Stimulated activated CD4-positive, alpha-beta T cell treated with anti-CD3 and anti-CD28 coated beads, Interleukin-15, amount 100 ng/mL, for 48 hours (primary cell): ENCODE data around the gene PAPPA.

ENCODE experiments used
- DNase-seq, 2 donors: peaks; one replicate each; pipeline ENCODE4 v3.0.0-alpha.2; 2020; ENCODE audit warnings: low read depth in 2 of 2

The PAPPA gene

DNA sequence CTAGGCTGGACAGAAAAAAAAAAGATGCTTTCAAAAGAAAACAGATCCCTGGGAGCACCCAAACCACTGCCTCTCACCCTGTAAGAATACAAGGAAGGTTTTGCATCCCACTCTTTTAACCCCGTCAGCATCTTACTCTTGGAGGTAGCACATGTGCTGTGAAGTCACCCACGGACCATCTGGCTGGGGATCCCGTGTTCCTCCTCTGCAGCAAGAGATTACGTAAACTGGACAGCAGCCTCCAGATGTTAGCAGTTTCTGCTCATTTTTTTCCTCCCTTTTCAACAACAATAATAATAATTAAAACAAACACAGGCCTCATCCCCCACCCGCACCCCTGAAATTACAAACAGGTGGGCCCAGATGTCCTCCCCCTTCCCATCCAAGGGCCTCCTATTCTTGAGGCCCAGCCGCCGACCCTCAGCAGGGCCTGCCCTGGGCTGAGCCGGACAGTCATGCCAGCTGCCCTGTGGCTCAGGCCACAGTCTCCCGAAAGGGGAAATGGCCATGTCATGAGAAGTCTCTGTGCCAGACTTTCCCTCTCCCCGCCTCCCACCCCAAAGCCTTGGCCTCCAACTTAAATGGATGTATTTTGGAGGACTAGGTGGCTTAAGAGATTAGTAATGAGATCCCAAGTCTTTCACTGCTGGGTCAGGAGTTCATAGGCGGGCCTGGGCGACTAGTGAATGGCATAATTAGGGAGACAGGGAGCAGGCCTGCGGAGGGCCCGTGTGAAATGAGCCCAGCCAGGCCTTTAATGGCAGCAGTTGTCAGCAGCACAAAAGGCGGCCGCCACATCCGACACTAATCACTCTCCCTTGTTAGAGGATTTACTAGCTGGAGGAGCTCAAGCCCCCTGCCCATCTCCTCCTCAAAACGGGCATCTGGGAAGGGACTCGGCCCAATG lies 165.1 kb downstream of the PAPPA start:
- no peak for DNase-seq

DNA sequence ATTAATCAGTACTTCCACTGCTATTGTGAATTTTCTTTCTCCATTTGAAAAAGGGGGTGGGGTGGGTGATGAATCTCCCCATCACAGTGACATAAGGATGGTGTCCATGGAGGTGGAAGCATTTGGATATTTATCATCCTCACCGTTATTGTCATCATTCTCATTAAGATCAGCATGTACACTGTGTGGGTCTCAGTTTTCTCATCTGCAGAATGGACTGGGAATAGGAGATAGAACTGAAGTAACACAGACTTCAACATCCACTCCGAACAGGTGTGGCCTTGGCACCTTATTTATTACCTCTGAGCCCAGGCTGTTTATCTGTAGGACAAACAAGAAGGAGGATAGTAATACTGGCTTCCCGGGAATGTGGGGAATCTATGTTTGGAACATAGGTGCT lies 165.9 kb downstream of the PAPPA start:
- DNase-seq, result no peak

DNA sequence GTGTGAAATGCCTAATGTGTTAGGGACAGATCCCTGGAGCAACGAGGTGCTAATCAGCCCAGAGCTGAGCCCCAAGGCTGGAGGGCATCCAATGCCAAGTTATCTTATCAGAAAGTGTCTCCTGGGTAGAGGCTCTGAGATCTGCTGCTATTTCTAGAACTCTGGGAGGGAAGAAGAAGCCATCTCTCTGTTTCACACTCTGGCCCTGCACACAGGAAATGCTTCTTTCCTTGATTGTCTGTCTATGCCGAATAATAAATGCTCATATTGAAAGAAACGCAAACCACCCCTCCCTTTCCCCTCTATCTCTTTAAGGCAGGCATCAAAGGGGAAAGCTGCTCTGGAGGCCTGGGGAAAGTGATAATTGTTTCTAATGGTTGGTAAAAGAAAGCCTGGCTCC lies 166.7 kb downstream of the PAPPA start:
- no peak for DNase-seq

DNA sequence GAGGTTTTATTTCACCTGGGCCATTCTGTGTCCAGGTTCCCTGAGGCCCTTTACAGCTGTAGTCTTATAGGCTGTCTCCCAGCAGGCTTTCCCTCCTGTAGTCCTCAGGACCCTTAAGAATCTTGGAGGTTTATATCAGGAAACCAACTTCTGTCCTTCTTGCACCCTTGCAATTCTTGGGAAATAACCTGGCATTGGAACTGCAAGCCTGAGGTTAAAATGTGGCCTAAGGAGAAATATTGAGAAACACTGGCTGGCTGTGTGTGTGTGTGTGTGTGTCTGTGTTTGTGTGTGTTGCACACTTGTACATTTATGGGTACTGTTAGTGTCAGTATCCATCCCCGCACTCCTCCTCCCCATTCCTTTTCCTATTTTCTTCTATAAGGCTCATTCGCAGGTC lies 168.9 kb downstream of the PAPPA start:
- no peak for DNase-seq

DNA sequence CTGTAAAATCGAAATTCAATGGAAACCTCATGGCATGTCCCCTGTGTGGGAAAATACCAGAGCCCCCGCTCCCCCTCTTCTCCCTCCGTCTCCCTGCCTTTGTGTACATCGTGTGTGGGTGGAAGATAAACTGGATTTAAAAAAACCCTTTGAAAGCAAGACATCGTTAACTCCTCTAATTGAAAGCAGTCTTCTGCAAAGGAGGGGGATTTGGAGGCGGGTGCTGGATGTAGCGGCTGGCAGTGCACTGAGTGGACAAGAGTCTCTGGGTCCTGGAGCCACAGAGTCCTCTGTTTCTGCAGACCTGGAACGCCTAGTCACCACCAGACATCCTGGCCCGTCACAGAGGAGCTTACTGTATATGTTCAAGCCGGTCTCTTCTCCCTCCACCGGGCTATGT lies 169.4 kb downstream of the PAPPA start:
- no peak for DNase-seq

DNA sequence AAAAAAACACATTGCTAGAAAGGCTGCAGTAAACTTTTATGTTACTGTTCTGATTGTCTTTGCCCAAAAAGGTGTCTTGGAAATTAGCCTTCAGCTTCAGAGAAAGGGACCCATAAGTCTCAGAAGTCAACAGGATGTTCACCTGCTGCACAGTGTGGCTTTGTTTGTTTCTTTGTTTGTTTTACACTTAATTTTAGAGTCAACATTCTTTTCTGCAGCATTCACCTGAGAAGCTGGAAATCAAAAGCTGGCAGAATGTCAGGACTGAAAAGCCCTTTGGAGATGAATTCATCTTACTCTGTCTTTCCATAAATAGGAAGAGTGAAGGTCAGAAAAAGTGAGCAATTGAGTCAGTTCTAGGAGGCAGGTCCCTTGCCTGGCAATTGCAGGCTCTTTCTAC lies 170.0 kb downstream of the PAPPA start:
- no peak for DNase-seq

DNA sequence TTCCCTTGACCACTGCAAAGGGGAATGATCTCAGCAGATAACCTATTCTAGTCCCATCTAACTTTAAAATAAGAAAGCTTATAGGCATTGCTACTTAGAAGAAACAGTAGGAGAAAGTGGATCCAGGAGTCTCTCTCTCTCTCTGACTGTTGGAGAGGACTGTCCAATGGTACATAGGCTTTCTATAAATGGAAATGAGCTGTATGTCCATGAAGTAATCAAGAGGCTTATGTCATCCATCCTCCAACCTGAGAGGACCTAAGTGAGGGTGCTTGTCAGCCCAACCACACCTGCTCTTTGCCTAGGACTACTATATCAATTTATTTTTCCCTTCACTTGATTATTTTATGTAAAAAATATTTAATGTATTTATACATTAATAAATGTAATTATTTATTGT lies 172.3 kb downstream of the PAPPA start:
- DNase-seq, result no peak

DNA sequence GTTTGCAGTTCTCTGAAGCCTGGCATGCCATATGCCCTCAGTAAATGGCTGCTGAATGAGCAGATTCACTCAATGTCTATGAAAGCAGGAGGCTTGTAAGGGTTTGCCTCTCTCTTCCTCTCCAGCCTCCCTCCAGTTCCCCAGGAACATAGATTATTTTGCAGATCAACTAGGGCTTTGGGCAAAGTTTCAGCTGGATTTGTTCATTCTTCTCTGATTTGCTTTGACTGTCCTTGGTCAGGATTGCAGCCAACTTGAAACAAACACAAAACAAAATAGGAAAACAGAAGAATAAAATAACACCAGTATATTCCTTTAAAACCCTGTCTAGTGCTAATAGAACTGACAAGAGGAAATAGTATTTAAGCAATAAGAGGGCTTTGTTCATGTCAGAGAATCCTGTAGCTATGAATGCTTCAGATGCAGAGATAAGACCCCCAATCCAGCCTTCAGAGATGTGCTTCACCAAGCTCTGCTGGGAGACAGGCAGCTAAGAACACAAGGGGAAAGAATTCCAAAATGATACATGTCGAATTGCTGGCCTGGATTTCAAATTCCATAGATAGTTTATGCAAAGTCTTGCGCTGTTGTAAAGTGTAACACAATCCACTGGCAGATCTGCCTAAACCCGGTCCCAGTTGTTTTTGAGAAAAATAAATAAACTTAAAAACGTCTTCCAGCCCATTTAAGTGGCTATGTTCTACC lies 174.3 kb downstream of the PAPPA start:
- DNase-seq, result no peak

DNA sequence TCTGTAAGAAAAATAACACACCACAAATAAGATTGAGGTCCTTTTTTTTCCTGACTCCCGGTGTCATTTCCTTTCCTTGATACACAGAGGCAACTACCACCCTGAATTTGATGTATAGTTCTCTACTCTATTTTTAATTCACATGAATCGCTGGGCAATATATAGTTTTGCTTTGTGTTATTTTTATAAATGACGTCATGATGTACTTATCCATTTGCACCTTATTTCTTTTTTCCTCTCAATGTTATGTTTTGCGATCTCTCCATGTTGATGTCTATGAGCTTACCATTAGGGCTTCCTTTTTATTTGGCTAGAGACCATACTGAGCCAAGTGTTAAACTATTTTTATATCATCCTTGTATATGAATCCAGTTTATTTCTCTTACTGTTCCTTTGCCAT lies 175.9 kb downstream of the PAPPA start:
- DNase-seq, result no peak

DNA sequence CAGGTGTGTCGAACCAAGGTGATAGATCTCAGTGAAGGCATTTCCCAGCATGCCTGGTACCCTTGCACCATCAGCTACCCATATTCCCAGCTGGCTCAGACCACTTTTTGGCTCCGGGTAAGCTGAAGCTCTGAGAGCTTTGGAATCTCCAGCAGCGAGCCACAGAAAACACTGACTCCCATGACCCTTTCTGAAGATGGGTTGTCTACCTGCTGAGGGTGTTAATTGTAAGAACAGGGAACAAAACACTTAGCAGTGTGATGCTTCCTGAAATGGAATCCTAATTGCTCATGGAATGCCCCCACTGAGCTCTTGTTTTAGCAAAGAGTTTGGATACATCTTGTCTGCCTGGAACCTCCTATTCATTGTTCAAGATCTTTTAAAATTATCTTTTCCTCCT lies 177.7 kb downstream of the PAPPA start:
- DNase-seq, result no peak

DNA sequence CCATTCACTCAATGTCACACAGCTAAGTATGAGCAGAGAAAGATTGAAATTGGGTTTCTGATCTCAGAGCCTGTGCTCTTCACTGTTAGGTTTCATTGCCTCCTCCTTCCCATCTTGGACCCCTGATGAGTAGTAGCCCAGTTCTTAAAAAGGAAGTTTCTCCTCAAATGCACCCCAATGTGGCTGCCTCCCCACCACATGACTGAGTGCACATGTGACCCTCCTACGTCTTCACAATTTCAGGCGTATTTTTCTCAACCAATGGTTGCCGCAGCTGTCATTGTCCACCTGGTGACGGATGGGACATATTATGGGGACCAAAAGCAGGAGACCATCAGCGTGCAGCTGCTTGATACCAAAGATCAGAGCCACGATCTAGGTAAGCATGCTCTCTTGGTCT lies 178.5 kb downstream of the PAPPA start:
- DNase-seq, result no peak

DNA sequence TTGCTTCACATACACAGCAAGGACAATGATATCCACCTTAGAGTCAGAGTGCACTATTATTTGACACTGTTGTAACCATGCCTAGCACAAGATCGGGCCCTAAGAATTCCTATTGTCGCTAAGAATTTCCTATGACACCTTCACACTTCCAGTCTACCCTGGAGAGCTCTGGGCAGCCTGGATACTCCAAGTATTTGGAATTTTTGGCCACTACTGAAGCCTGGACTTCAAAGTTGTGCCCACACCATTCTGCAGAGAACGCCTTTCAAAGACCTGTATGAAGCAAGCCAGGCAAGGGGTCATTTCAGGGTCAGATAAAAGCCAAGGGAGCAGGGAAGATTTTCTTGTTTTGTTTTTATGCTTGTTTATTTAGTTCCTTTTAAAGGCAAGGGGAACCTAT lies 179.7 kb downstream of the PAPPA start:
- DNase-seq, result no peak

DNA sequence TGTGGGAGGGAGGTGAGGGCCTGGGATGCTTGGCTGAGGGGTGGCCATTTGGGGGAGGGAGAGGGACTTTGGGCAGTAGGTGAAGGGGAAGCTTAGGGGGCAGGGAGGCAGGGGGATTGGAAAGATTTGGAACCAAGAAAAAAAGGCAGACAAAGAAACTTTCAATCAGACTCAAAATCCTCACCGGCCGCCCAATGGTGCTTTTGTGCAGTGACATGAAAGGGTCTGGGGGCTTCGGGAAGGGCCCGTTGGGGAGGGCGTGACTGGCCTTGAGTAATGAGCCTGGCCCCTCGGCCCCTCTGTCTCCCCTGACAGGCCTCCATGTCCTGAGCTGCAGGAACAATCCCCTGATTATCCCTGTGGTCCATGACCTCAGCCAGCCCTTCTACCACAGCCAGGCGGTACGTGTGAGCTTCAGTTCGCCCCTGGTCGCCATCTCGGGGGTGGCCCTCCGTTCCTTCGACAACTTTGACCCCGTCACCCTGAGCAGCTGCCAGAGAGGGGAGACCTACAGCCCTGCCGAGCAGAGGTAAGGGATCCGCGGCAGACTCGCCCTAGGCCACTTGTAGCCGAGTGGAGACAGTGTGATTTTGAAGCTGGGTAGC lies 181.1 kb downstream of the PAPPA start:
- DNase-seq, result no peak

DNA sequence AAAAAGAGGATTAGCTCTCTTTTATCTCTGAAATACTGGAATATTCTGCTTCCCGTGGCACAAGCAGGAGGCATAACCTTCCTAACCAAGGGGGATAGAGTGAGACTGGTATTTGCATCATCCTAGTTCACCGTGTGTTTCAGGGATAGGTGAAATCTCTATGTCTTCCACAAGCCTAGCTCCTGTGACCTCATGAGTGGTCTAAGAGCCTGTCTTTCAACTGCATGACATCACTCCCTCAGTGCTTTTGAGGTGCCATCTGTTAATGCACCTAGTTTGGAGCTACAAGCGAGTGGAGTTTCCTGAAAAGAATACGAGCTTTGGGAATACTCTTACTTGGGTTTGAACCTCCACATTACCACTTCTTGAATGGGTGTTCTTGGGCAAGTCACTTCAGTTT lies 181.8 kb downstream of the PAPPA start:
- no peak for DNase-seq

DNA sequence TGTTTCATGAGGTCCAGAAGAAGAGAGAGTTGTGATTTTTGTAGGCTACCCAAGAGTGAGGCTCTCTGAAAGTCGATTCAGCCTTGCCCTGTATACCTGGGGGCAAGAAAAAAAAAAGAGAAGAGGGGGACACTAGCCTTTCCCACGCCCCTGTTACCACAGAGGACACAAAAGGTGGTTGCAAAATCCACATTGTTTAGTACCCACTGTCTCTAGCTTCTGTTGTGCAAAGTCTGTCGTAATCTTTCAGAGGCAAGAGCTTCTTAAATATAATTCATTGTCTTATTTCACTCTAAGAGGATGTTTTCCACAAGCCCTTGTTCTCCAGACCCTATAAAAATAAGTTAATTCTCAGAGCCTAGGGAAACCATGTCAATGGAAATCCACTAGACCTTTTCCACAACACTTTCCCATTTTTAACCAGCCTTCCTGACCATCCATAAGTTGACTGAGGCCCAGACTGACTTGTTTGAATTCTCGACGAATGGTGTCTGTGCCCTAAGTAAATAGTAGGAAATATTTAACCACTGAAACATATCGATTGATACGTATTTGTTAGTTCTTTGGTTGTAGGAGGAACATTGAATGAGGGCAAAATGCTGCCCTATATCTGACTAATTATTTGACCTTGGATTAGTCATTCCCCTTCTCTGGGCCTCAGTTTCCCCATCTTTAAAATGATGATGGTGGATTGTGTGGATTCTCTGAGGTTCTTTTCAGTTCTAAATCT lies 182.7 kb downstream of the PAPPA start:
- DNase-seq, result no peak

DNA sequence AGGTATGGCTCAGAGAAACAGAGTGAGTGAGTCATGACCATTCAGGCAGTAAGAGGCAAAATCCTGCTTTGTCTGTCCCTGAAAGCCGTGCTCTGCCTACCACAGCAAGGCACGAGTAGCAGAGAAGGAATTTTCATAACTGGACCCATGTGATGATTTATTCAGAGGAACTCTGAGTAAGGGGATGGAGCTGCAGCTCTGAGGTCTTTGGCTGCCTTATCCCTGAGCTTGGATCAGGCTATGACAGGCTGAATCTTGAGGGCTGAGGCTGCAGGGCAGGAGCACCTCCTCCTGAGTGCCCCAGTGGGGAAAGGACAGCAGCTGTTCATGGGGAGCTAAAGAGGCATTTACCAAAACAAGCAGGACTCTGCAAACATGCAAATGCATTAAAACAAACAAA lies 183.4 kb downstream of the PAPPA start:
- no peak for DNase-seq

DNA sequence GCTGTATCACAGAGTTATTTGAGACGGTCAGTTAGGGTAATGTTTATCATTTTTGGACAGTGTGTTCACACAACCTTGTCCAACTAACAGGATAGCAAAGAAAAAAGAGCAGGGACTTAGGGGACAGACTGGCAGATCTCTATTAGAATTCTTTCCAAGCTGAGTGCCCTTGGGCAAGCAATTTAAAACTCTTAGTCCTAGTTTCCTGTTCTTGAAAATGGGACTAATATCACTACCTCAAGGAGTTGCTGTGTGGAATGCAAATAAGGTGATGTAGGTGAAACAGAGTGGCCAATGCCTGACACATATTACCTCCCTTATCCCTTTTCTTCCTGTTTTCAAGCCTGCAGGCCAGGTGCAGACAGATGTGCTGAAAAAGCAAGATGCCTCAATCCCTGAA lies 186.7 kb downstream of the PAPPA start:
- DNase-seq, result no peak

DNA sequence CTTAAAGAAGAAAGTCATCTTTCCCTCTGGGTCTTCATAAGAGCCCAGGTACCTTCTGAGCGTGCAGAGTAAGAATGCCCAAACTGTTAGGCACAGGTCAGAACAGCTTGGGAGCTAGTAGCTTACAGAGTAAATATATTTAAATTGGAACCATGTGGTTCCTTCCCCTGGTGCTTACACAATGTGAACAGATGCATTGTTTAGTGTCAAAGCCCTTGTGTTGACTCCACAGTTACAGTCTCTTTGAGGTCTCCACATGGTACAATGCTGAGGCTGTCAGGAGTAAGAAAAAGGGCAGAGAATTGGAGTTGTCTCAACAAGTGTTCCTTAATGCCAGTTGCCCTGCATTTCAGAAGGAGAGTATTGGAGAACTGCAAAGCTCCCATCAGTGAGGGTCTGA lies 188.5 kb downstream of the PAPPA start:
- no peak for DNase-seq

DNA sequence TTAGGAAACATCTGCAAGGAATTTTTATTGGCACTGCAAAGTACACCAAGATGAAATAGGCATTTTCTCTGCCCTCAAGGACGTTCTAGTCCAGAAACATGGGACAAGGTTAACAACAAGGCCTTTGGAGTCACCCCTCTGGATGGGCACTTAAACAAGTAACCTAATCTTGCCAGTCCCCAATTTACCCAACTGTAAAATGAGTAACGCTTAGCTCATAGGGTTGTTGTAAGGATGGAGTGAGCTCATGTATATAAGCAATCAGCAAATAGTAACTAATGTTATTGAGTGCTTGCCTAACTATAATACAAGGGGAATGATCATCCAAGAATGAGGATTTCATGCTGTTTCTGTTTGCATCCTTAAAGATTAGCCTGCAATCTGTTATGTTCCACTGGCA lies 189.3 kb downstream of the PAPPA start:
- no peak for DNase-seq

DNA sequence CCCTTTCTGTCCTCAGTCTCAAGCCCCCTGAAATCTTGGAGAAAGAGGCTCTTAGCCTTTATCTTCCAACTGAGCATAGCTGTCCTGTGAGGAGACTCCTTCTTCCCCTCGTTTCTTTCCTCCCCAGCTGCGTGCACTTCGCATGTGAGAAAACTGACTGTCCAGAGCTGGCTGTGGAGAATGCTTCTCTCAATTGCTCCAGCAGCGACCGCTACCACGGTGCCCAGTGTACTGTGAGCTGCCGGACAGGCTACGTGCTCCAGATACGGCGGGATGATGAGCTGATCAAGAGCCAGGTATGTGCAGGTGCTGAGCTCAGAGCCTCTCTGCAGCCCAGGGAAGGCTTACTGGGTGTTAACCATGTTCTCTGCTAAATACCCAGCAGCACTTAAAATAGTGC lies 190.8 kb downstream of the PAPPA start:
- DNase-seq, result no peak

DNA sequence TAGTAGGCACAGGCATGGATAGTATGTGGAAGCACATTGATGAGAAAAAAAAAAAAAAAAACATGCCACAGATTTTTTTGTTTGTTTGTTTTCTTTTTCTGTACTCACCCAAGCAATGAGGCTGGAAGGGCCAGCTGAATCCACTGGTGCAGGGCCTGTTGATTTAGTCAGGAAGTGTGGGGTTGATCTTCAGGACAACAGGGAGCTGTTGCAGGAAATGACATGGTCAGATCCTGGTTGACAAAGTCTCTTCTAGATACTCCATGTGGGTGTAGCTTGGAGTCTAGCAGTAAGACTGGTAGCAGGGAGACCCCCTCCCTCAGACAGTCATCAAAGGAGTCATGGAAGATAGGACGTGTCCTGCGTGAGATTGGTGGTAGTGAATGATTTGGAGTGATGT lies 191.8 kb downstream of the PAPPA start:
- DNase-seq, result no peak

DNA sequence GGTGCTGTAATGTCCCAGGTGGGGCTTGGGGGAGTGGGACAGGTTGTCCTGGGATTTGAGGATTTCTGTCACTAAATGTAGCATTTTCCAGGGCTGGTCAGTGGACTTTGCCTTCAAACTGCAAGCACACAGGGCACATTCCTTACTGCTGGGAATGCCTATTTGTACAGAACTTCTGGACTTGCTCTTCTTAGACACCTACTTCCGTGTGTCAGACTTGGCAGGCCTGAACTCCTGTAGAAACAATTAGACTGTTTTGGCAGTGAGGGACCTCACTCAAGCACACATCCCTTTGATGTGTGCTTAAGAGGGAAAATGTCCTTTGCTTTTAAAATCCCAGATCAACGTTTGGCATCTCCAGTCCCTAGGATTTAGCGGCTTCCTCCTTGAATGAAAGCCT lies 192.2 kb downstream of the PAPPA start:
- no peak for DNase-seq
